Keratinocyte (primary cell): ENCODE results near the gene SMIM45.

Experiments
- DNase-seq: peaks from one replicate; pipeline ENCODE4 v3.0.0-alpha.2; 2011; ENCODE audit warnings: low read depth, missing footprints, low spot score
- FAIRE-seq: peaks from 2 replicates; lab custom pipeline; 2011; peaks lifted over from hg19 to GRCh38; lab: Jason Lieb, UNC
- H2AFZ ChIP-seq: 2 replicates; pipeline ENCODE4 v1.6.0; 2012; ENCODE audit warnings: low read length, control low read depth, inconsistent platforms; ENCODE audit not compliant: control insufficient read depth
- H3K27ac ChIP-seq: 2 replicates; pipeline ENCODE4 v1.5.1; 2011; ENCODE audit warnings: low read length; ENCODE audit not compliant: control insufficient read depth, insufficient read depth
- H3K27me3 ChIP-seq: 3 replicates; pipeline ENCODE4 v1.6.0; 2011; ENCODE audit warnings: low read length; ENCODE audit not compliant: control insufficient read depth, insufficient read depth; ENCODE audit errors: extremely low read depth
- H3K36me3 ChIP-seq, 2 experiments: 2 replicates in 1 of 2; 3 replicates in 1 of 2; pipeline ENCODE4 v1.5.1; 2011; ENCODE audit warnings: low read length in 2 of 2, mild to moderate bottlenecking in 1 of 2; ENCODE audit not compliant: control insufficient read depth in 2 of 2, insufficient read depth in 2 of 2; ENCODE audit errors: extremely low read depth in 1 of 2
- H3K4me1 ChIP-seq: 3 replicates; pipeline ENCODE4 v1.5.1; 2011; ENCODE audit warnings: low read length; ENCODE audit not compliant: control insufficient read depth, insufficient read depth; ENCODE audit errors: extremely low read depth
- H3K4me2 ChIP-seq: 3 replicates; pipeline ENCODE4 v1.6.0; 2011; ENCODE audit warnings: low read depth, low read length; ENCODE audit not compliant: control insufficient read depth, insufficient read depth; ENCODE audit errors: extremely low read depth
- H3K4me3 ChIP-seq, 3 experiments: fragments of 200-600 bp in 1 of 3; sonication (generic) in 1 of 3; 2 replicates in 2 of 3; 3 replicates in 1 of 3; pipeline ENCODE4 v1.5.1; 2011 to 2016; ENCODE audit warnings: low read length in 3 of 3, mild to moderate bottlenecking in 3 of 3, control low read depth in 2 of 3, inconsistent platforms in 1 of 3, low read depth in 1 of 3, mixed read lengths in 1 of 3, mixed run types in 1 of 3, moderate library complexity in 1 of 3; ENCODE audit not compliant: control insufficient read depth in 2 of 3, insufficient read depth in 2 of 3; ENCODE audit errors: extremely low read depth in 1 of 3
- H3K79me2 ChIP-seq: 2 replicates; pipeline ENCODE4 v1.6.0; 2012; ENCODE audit warnings: low read length; ENCODE audit not compliant: control insufficient read depth, insufficient read depth
- H3K9ac ChIP-seq: 3 replicates; pipeline ENCODE4 v1.6.0; 2011; ENCODE audit warnings: low read length; ENCODE audit not compliant: control insufficient read depth, insufficient read depth; ENCODE audit errors: extremely low read depth
- H3K9me1 ChIP-seq: 3 replicates; pipeline ENCODE4 v1.6.0; 2011; ENCODE audit warnings: low read length; ENCODE audit not compliant: control insufficient read depth, insufficient read depth; ENCODE audit errors: extremely low read depth
- H3K9me3 ChIP-seq: 2 replicates; pipeline ENCODE4 v1.5.1; 2012; ENCODE audit warnings: low read depth, low read length; ENCODE audit not compliant: control insufficient read depth
- H4K20me1 ChIP-seq: 3 replicates; pipeline ENCODE4 v1.6.0; 2011; ENCODE audit warnings: low read length; ENCODE audit not compliant: control insufficient read depth, insufficient read depth; ENCODE audit errors: extremely low read depth
- CTCF ChIP-seq, 3 experiments: IDR thresholded peaks in 1 of 3; conservative IDR thresholded peaks in 1 of 3; optimal IDR thresholded peaks in 1 of 3; 2 replicates in 2 of 3; 3 replicates in 1 of 3; pipeline versions ENCODE3 to v1.5.1; 2011; ENCODE audit warnings: low read length in 3 of 3, mild to moderate bottlenecking in 3 of 3, moderate library complexity in 2 of 3, control low read depth in 1 of 3, inconsistent platforms in 1 of 3; ENCODE audit not compliant: insufficient read depth in 2 of 3; ENCODE audit errors: extremely low read depth in 1 of 3
- EZH2 ChIP-seq: IDR thresholded peaks from one replicate; pipeline ENCODE4 v1.6.1; 2012; ENCODE audit warnings: inconsistent platforms, mild to moderate bottlenecking, low read length, moderate library complexity
- dilution Hi-C: fragments of 300-500 bp; cut with MboI; formaldehyde crosslinking; loops from one replicate; pipeline ENCODE4 v1.7.0; 2020; ENCODE audit warnings: low sequenced_read_pairs; ENCODE audit not compliant: extremely low pct_ligation_motif_present

Gene SMIM45

GRCh38 chr22:41913842-41914534, 38.0 kb upstream of the SMIM45 start:
- H4K20me1 ChIP-seq: peaks cover 7% of the 10 kb centered on the region
- no peak overlapping the region for H3K27ac ChIP-seq
- no peak overlapping the region for H3K4me2 ChIP-seq
- peaks cover 85% of the 10 kb centered on the region for H3K27me3 ChIP-seq
- H3K4me3 ChIP-seq: no peak overlapping the region
- H3K36me3 ChIP-seq: no peaks in the 10 kb centered on the region
- DNase-seq: no peak
- no peaks in the 10 kb centered on the region for H3K79me2 ChIP-seq
- no peaks in the 10 kb centered on the region for H3K9me3 ChIP-seq
- FAIRE-seq: no peak
- dilution Hi-C loops: no loop called here
- peak; percentile 94 for TF ChIP-seq EZH2
- TF ChIP-seq CTCF (optimal IDR thresholded peaks at IDR 0.05 in 1 of 3, IDR thresholded peaks at IDR 0.05 in 1 of 3, conservative IDR thresholded peaks at IDR 0.05 in 1 of 3; ENCODE audit: extremely low read depth in 1 of 3, insufficient read depth in 2 of 3, low read length in 3 of 3): no peak
- H3K9ac ChIP-seq: no peak overlapping the region
- no peak overlapping the region for H2AFZ ChIP-seq
- H3K9me1 ChIP-seq: no peaks in the 10 kb centered on the region
- H3K4me1 ChIP-seq: peaks cover 12% of the 10 kb centered on the region

GRCh38 chr22:41914611-41915034, 37.3 kb upstream of the SMIM45 start:
- no peak for TF ChIP-seq CTCF (optimal IDR thresholded peaks at IDR 0.05 in 1 of 3, IDR thresholded peaks at IDR 0.05 in 1 of 3, conservative IDR thresholded peaks at IDR 0.05 in 1 of 3; ENCODE audit: extremely low read depth in 1 of 3, insufficient read depth in 2 of 3, low read length in 3 of 3)
- no peak for TF ChIP-seq EZH2
- Histone ChIP-seq H3K79me2 (no peaks in the 10 kb centered on the region), H3K36me3 (no peaks in the 10 kb centered on the region), H4K20me1 (peaks cover 7% of the 10 kb centered on the region), H3K9me3 (no peaks in the 10 kb centered on the region), H3K27me3 (peaks cover 81% of the 10 kb centered on the region), H3K27ac (no peak overlapping the region), H3K4me3 (peak overlapping the region in 1 of 3 experiments; percentile 13), H3K9me1 (no peaks in the 10 kb centered on the region), H3K4me2 (peak overlapping the region; percentile 54), H3K4me1 (peaks cover 17% of the 10 kb centered on the region), H3K9ac (no peak overlapping the region), H2AFZ (no peak overlapping the region)
- dilution Hi-C loops: no loop called here
- FAIRE-seq: no peak
- no peak for DNase-seq
